GM19463 (cell line): Measurements from ENCODE around the gene STARD3.
A peak's percentile ranks its signal among the peaks of the same experiment; 100 is the strongest.

ENCODE experiments used
- ATAC-seq: cut with Tn5 transposase; IDR thresholded peaks from one replicate; pipeline ENCODE4 v1.9.1; 2021; ENCODE audit warnings: mild to moderate bottlenecking, moderate library complexity; ENCODE audit not compliant: unreplicated experiment

Gene STARD3

GRCh38 chr17:39634384-39634871 is 2.5 kb upstream of the STARD3 start:
- no peak for ATAC-seq

GRCh38 chr17:39635614-39636176 is 1.2 kb upstream of the STARD3 start:
- ATAC-seq = no peak

GRCh38 chr17:39636587-39636926 is 387 bp upstream of the STARD3 start:
- ATAC-seq = peak; percentile 11

GRCh38 chr17:39638317-39638716 is 1.4 kb downstream of the STARD3 start:
- no peak for ATAC-seq

GRCh38 chr17:39639043-39639442 is 2.1 kb downstream of the STARD3 start:
- ATAC-seq = no peak

- no peak for ATAC-seq
Observed at GRCh38 chr17:39639566-39640458, 2.9 kb downstream of the STARD3 start.

GRCh38 chr17:39640591-39641031 is 3.7 kb downstream of the STARD3 start:
- ATAC-seq = no peak

GRCh38 chr17:39641097-39641496 is 4.2 kb downstream of the STARD3 start:
- ATAC-seq = no peak

- ATAC-seq = no peak
Observed at GRCh38 chr17:39641883-39642282, 4.9 kb downstream of the STARD3 start.

GRCh38 chr17:39642291-39643074 is 5.5 kb downstream of the STARD3 start:
- ATAC-seq = no peak

GRCh38 chr17:39643271-39643670 is 6.3 kb downstream of the STARD3 start:
- ATAC-seq = no peak

- no peak for ATAC-seq
Observed at GRCh38 chr17:39647256-39647655, 10.3 kb downstream of the STARD3 start.

GRCh38 chr17:39648616-39649366 is 11.8 kb downstream of the STARD3 start:
- no peak for ATAC-seq

- no peak for ATAC-seq
Observed at GRCh38 chr17:39650121-39650579, 13.2 kb downstream of the STARD3 start.

GRCh38 chr17:39651923-39652586 is 15.1 kb downstream of the STARD3 start:
- no peak for ATAC-seq

GRCh38 chr17:39652587-39653315 is 15.8 kb downstream of the STARD3 start:
- no peak for ATAC-seq

- no peak for ATAC-seq
Observed at GRCh38 chr17:39653316-39653661, 16.3 kb downstream of the STARD3 start.

GRCh38 chr17:39653662-39654331 is 16.9 kb downstream of the STARD3 start:
- ATAC-seq = no peak

GRCh38 chr17:39655105-39655504 is 18.2 kb downstream of the STARD3 start:
- ATAC-seq = no peak
